ENCODE measurements around the gene SPACDR. TPM values are rescaled to one million over a fixed set of nuclear protein-coding genes. Genes with fewer than 3 reads are reported as not detected.

SPACDR gene
- 1 to 10 TPM in 3 of 4 donors, not detected in 1; 1.5 to 2.1 (median 1.8) TPM for total RNA-seq

- no peak for DNase-seq (ENCODE audit: low spot score in 2 of 2)
- Histone ChIP-seq H3K27me3 (no peaks in the 10 kb centered on the region), H3K4me3 (no peak within 1 kb of the TSS), H3K27ac (peak within 1 kb of the TSS in 3 of 4 donors; percentile 11 to 94 (median 88)), H3K4me1 (peaks cover 0 to 61% (median 10%) of the 10 kb centered on the region in 4 donors), H3K9me3 (no peaks in the 10 kb centered on the region), H3K36me3 (peaks cover 0 to 49% (median 0%) of the 10 kb centered on the region in 3 donors)
- TF ChIP-seq POLR2A (IDR thresholded peaks at IDR 0.05) (no peak), CTCF (IDR thresholded peaks at IDR 0.05) (no peak)
- 70 to 82% methylated on average over 7 of the region's 7 CpGs for WGBS, 2 donors
These were observed at the start of gene SPACDR for GRCh38 chr7:100464210-100464660. Gene SPACDR, minus strand, starts transcription at chr7:100464260. Its CDS starts 235 bp downstream, at chr7:100464025.

GRCh38 chr7:100513212-100513810, 49.3 kb upstream of the SPACDR start:
- Histone ChIP-seq H3K4me1 (peaks cover 0 to 26% (median 11%) of the 10 kb centered on the region in 4 donors), H3K4me3 (no peak overlapping the region), H3K27me3 (no peaks in the 10 kb centered on the region), H3K9me3 (no peaks in the 10 kb centered on the region), H3K27ac (no peak overlapping the region), H3K36me3 (no peaks in the 10 kb centered on the region)
- WGBS, 2 donors: 88 to 92% methylated on average over 9 of the region's 9 CpGs
- no peak for DNase-seq (ENCODE audit: low spot score in 2 of 2)
- no peak for TF ChIP-seq CTCF (IDR thresholded peaks at IDR 0.05)
- no peak for TF ChIP-seq POLR2A (IDR thresholded peaks at IDR 0.05)
- TF ChIP-seq EP300 (IDR thresholded peaks at IDR 0.05): no peak

GRCh38 chr7:100510437-100511239, 46.6 kb upstream of the SPACDR start:
- WGBS, 2 donors: 80 to 84% methylated on average over 9 of the region's 9 CpGs
- peaks cover 0 to 11% (median 2%) of the 10 kb centered on the region in 4 donors for H3K4me1 ChIP-seq
- H3K36me3 ChIP-seq: no peaks in the 10 kb centered on the region
- DNase-seq (ENCODE audit: low spot score in 2 of 2): no peak
- no peaks in the 10 kb centered on the region for H3K27me3 ChIP-seq
- H3K4me3 ChIP-seq: no peak overlapping the region
- H3K27ac ChIP-seq: no peak overlapping the region
- H3K9me3 ChIP-seq: no peaks in the 10 kb centered on the region
- TF ChIP-seq POLR2A (IDR thresholded peaks at IDR 0.05) (no peak), EP300 (IDR thresholded peaks at IDR 0.05) (no peak), CTCF (IDR thresholded peaks at IDR 0.05) (no peak)

GRCh38 chr7:100509231-100509630, 45.2 kb upstream of the SPACDR start:
- Histone ChIP-seq H3K27me3 (no peaks in the 10 kb centered on the region), H3K4me3 (no peak overlapping the region), H3K9me3 (no peaks in the 10 kb centered on the region), H3K36me3 (no peaks in the 10 kb centered on the region), H3K27ac (peak overlapping the region in 1 of 4 donors; percentile 15), H3K4me1 (peaks cover 0 to 5% (median 0%) of the 10 kb centered on the region in 4 donors)
- TF ChIP-seq POLR2A (IDR thresholded peaks at IDR 0.05): no peak
- peak in 1 of 2 donors; percentile 44 for TF ChIP-seq EP300 (IDR thresholded peaks at IDR 0.05)
- WGBS, 2 donors: 42 to 50% methylated on average over 11 to 14 of the region's 15 CpGs
- DNase-seq (ENCODE audit: low spot score in 2 of 2): peak in 1 of 2 donors; percentile 42

GRCh38 chr7:100506356-100506923, 42.4 kb upstream of the SPACDR start:
- 58 to 69% methylated on average over 7 to 8 of the region's 8 CpGs for WGBS, 2 donors
- H3K4me3 ChIP-seq: no peak overlapping the region
- no peaks in the 10 kb centered on the region for H3K9me3 ChIP-seq
- TF ChIP-seq CTCF (IDR thresholded peaks at IDR 0.05) (no peak), EP300 (IDR thresholded peaks at IDR 0.05) (no peak), POLR2A (IDR thresholded peaks at IDR 0.05) (no peak)
- H3K36me3 ChIP-seq: no peaks in the 10 kb centered on the region
- no peak overlapping the region for H3K27ac ChIP-seq
- DNase-seq (ENCODE audit: low spot score in 2 of 2): no peak
- H3K27me3 ChIP-seq: no peaks in the 10 kb centered on the region
- peaks cover 0 to 11% (median 0%) of the 10 kb centered on the region in 4 donors for H3K4me1 ChIP-seq

Data from tibial nerve (tissue), 4 donors.